Gastroesophageal sphincter (tissue), 3 donors: ENCODE results near the gene CHMP6.

ENCODE experiments used
- POLR2AphosphoS5 ChIP-seq: sonication (generic); formaldehyde crosslinking; IDR thresholded peaks from one replicate; pipeline ENCODE4 v1.6.1; 2017; ENCODE audit warnings: antibody characterized with exemption
- TF ChIP-seq, protein P1 (sequence below), 4 experiments: fragments of 200-600 bp in 2 of 4; fragments of 450-650 bp in 2 of 4; sonication (generic) in 1 of 4; IDR thresholded peaks; one replicate each; pipeline ENCODE4 v1.5.1; 2017 to 2019; ENCODE audit warnings: antibody characterized with exemption in 4 of 4, mild to moderate bottlenecking in 2 of 4, moderate library complexity in 2 of 4

DNA sequence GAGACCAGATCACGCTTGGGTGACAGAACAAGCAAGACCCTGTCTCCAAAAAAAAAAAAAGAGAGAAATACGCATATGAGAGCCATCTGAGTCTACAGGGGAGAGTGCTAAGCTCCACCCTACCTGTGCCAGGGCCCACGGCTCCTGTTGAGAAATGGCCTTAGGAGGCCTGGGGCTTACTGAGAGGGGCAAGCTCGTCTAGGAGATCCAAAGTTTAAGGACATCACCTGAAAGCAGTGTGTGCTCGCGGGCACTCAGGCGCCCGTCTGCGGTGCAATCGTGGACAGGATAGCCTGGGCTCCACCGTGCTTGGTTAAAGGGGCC lies 28.8 kb downstream of the CHMP6 start:
- TF ChIP-seq POLR2AphosphoS5 = no peak
- TF ChIP-seq, protein P1, sequence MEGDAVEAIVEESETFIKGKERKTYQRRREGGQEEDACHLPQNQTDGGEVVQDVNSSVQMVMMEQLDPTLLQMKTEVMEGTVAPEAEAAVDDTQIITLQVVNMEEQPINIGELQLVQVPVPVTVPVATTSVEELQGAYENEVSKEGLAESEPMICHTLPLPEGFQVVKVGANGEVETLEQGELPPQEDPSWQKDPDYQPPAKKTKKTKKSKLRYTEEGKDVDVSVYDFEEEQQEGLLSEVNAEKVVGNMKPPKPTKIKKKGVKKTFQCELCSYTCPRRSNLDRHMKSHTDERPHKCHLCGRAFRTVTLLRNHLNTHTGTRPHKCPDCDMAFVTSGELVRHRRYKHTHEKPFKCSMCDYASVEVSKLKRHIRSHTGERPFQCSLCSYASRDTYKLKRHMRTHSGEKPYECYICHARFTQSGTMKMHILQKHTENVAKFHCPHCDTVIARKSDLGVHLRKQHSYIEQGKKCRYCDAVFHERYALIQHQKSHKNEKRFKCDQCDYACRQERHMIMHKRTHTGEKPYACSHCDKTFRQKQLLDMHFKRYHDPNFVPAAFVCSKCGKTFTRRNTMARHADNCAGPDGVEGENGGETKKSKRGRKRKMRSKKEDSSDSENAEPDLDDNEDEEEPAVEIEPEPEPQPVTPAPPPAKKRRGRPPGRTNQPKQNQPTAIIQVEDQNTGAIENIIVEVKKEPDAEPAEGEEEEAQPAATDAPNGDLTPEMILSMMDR (IDR thresholded peaks at IDR 0.05) = no peak
